ENCODE data around the gene RASGRP2. TPM values are rescaled to one million over a fixed set of nuclear protein-coding genes. Genes with fewer than 3 reads are reported as not detected.

RASGRP2 gene
- total RNA-seq (2022) = not detected in 2 replicates
- not detected for Bru-seq, nascent RNA
- percentile 15 among the genes with signal in this experiment for BruChase-seq, experiment 1, labeled RNA remaining after a 6-hour chase
- BruChase-seq, experiment 2, labeled RNA remaining after a 2-hour chase = percentile 7 among the genes with signal in this experiment
- long read RNA-seq = 0 reads

GRCh38 chr11:64743591-64744543 lies at the start of gene RASGRP2:
RASGRP2 (minus strand) TSS chr11:64744142; CDS start chr11:64742866, 1,276 bp downstream.
- DNase-seq (ENCODE audit: unreplicated experiment) = no peak
- intact Hi-C loops (cut with micrococcal nuclease) = no loop called here
- POLR2A ChIA-PET = interaction anchor here (1.2 kb wide), 1 partner anchor 9 kb away, joined by 3 read pairs; no protein-coding TSS in a partner anchor
- Mint-ChIP-seq H3K36me3 (ENCODE audit: insufficient read depth, unreplicated experiment) (no peaks in the 10 kb centered on the region), H3K4me3 (ENCODE audit: unreplicated experiment) (peak within 1 kb of the TSS; percentile 14), H3K27ac (ENCODE audit: low read depth, unreplicated experiment) (no peak within 1 kb of the TSS), H3K9me3 (ENCODE audit: unreplicated experiment) (no peaks in the 10 kb centered on the region), H3K27me3 (ENCODE audit: insufficient read depth, unreplicated experiment) (peaks cover 50% of the 10 kb centered on the region), H3K4me1 (ENCODE audit: insufficient read depth, unreplicated experiment) (peaks cover 8% of the 10 kb centered on the region)
- no TSS peak for BruUV-seq (replicated peaks)
- TF ChIP-seq CTCF (IDR thresholded peaks at IDR 0.05; ENCODE audit: unreplicated experiment) = peak; percentile 53
- CTCF ChIA-PET = interaction anchor here (0.6 to 3.6 kb wide), 8 partner anchors 8 to 186 kb away, joined by 3 to 20 read pairs (median 4); no protein-coding TSS in a partner anchor

- Mint-ChIP-seq H3K27me3 (ENCODE audit: insufficient read depth, unreplicated experiment) (no peaks in the 10 kb centered on the region), H3K27ac (ENCODE audit: low read depth, unreplicated experiment) (no peak overlapping the region), H3K36me3 (ENCODE audit: insufficient read depth, unreplicated experiment) (no peaks in the 10 kb centered on the region), H3K4me1 (ENCODE audit: insufficient read depth, unreplicated experiment) (no peaks in the 10 kb centered on the region), H3K4me3 (ENCODE audit: unreplicated experiment) (no peak overlapping the region), H3K9me3 (ENCODE audit: unreplicated experiment) (no peaks in the 10 kb centered on the region)
- TF ChIP-seq CTCF (IDR thresholded peaks at IDR 0.05; ENCODE audit: unreplicated experiment) = no peak
- CTCF ChIA-PET = interaction anchor here (0.7 to 1.1 kb wide), 2 partner anchors 50 to 220 kb away, joined by 3 read pairs; no protein-coding TSS in a partner anchor
- intact Hi-C loops (cut with micrococcal nuclease) = no loop called here
- POLR2A ChIA-PET = interaction anchor here (1.6 kb wide), 1 partner anchor 13 kb away, joined by 6 read pairs; the partner anchor contains the start of gene SF1
- BruUV-seq (replicated peaks) = no TSS peak
- DNase-seq (ENCODE audit: unreplicated experiment) = no peak
Observed at GRCh38 chr11:64792482-64792881, 48.5 kb upstream of the RASGRP2 start.

GRCh38 chr11:64791781-64792291 lies 47.9 kb upstream of the RASGRP2 start:
- ChIA-PET CTCF (interaction anchor here (0.9 to 1.1 kb wide), 3 partner anchors 9 to 51 kb away, joined by 3 to 5 read pairs (median 4); no protein-coding TSS in a partner anchor), POLR2A (interaction anchor here (1.6 kb wide), 1 partner anchor 13 kb away, joined by 6 read pairs; the partner anchor contains the start of gene SF1)
- Mint-ChIP-seq H3K4me3 (ENCODE audit: unreplicated experiment) (no peak overlapping the region), H3K27ac (ENCODE audit: low read depth, unreplicated experiment) (no peak overlapping the region), H3K4me1 (ENCODE audit: insufficient read depth, unreplicated experiment) (no peaks in the 10 kb centered on the region), H3K9me3 (ENCODE audit: unreplicated experiment) (no peaks in the 10 kb centered on the region), H3K36me3 (ENCODE audit: insufficient read depth, unreplicated experiment) (no peaks in the 10 kb centered on the region), H3K27me3 (ENCODE audit: insufficient read depth, unreplicated experiment) (no peaks in the 10 kb centered on the region)
- no peak for DNase-seq (ENCODE audit: unreplicated experiment)
- no TSS peak for BruUV-seq (replicated peaks)
- TF ChIP-seq CTCF (IDR thresholded peaks at IDR 0.05; ENCODE audit: unreplicated experiment) = no peak
- intact Hi-C loops (cut with micrococcal nuclease) = no loop called here

All from MCF 10A (cell line).